NCI-H2196 treated with DMSO at 0.1 percent for 48 hours (cell line): ENCODE results near the gene EXOC1.
"Not testable (repeated sequence)": the region's sequence is repeated elsewhere in the genome, so short reads cannot be mapped to it uniquely, and the experiment has no call there.

ENCODE experiments used
- DNase-seq: peaks from one replicate; lab custom pipeline; 2025; ENCODE audit not compliant: unreplicated experiment; lab: John Stamatoyannopoulos, UW

EXOC1 gene

DNA sequence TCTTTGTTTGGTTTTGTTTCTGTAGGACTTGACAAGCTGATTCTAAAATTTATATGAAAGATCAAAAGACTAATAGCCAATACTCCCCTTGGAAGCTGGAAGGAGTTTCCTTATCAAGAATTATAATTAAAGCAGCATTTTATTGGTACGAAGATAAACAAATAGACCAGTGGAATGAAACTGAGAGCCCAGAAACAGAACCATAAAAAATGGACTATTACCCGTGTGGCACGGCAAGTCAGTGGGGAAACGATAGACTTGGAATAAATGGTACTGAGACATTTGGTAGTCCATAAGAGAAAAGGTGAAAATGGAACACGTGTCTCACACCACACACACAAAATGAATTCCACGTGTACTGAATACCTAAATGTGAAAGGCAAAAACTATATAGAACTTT, 52.9 kb downstream of the EXOC1 start:
- no peak for DNase-seq

DNA sequence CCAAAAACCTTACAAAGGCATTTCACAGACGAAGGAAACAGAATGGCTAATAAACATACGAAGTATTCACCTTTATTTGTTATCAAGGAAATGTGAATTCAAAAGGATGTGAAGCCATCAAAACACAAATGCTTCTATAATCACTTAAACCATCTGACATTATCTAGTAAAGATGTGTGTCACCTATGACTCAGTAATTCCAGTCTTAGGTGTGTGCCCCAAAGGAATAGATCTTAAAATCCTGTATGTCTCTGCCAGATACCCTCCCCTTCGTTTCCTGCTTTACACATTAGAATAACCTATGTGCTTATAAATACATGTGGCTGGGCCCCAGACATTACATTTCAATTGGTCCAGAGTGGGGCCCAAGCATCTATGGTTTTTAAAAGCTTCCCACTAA, 53.5 kb downstream of the EXOC1 start:
- no peak for DNase-seq

- DNase-seq = no peak
These were observed 54.0 kb downstream of the EXOC1 start for GRCh38 chr4:55907469-55907868.

- DNase-seq = no peak
These were observed 56.7 kb downstream of the EXOC1 start for GRCh38 chr4:55910140-55910539.

GRCh38 chr4:55912249-55912648, 58.8 kb downstream of the EXOC1 start:
- no peak for DNase-seq

GRCh38 chr4:55920571-55920970, 67.1 kb downstream of the EXOC1 start:
- no peak for DNase-seq

DNA sequence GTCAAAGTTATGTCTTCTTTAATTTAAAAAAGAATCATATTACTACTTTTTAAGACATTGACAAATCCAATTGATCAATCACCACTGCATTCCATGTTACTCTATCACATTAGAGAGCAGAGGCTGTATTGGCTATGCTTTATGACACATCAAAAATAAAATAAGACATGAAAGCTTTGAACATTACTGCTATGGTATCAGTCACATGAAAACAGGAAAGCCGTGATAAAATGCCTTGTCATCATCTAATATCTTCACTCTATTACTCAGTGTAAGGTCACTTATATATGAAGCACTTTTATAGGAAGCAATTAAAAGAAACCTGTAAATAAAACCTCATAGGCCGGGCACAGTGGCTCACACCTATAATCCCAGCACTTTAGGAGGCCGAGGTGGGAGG, 67.6 kb downstream of the EXOC1 start:
- no peak for DNase-seq

- DNase-seq = no peak
These were observed 71.8 kb downstream of the EXOC1 start for GRCh38 chr4:55925241-55925640.

- no peak for DNase-seq
These were observed 73.2 kb downstream of the EXOC1 start for GRCh38 chr4:55926610-55927009.

DNA sequence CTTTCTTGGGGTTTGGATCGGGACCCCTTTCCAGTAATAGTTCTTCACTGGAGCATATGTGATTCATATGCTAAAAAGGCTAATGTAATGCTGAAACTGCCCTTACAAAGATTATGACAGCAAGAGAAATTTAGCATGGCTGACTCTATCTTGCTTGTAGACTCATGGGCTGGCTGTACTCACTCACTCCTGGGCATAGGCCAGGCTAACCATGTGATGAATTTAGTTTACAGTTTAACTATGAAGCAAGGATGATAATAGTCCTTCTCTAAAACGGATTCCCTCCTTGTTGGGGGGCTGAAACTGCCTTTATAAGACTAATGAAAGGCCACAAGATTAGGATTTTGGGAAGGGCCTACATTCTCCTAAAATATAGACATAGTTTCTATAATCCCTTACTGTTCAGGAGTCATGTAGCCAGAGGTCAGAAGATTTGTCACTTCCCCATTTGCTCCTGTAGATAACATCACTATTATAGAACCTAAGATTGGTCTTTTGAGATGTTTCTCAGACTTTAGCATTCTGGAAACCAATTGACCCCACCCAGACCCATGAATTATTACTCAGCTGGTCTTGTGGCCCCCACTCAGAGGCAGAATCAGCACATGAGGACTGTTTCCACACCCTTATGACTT, 74.5 kb downstream of the EXOC1 start:
- DNase-seq = no peak

DNA sequence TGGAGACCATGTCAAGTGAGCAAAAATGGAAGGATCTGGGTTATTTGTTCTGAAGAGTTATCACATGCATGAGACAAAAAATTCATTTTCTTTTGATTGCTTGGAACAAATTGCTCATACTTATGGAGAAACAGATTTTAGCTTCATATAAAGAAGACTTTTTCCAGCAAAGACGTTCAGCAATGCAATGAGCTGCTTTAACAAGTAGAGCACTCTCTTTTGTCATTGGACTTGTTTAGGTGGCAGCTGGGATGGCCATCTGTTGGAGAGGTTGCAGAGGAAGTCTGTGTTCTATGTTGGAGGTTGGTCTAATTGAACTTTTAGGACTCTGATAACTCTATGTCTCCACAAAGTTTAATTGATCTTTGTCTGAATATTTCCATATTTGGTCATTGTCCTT, 75.4 kb downstream of the EXOC1 start:
- DNase-seq = no peak

DNA sequence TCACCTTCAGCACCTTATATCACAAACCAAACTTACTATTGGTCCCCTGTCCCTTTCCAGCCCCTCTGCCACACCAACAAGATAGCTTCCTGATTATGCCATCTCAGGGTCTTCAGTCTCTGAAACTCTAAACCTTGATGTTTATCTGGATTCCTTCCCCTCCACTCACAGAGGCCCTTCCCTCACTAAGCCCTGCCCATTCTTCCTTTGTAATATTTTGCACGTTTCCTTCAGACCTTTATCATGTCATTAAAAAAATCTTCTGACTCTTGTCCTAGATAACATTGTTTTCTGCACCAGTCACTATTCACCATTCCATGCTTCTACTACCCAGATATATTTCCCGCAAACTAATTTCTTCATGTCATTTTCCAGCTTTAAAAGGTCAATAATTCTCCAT, 77.6 kb downstream of the EXOC1 start:
- no peak for DNase-seq

- DNase-seq = no peak
These were observed 78.4 kb downstream of the EXOC1 start for GRCh38 chr4:55931833-55932232.

DNA sequence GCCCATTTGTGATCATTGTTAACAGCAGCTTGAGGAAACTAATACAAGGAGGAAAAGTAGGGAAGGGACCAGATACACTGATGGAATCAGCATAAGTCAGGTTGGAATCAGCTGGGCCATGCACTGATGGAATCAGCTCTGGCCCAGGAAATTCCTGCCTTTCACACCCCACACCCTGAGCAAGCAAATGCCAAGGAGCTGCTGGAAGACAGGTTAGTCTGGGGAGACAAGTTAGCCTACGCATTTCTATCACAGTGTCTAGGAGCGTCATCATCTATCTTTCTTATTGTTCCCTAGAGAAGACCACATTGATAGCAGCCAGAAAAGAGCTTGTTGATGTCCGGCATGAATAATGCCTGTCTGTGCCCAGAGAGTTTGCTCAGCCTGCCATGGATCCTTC, 79.1 kb downstream of the EXOC1 start:
- DNase-seq = no peak

- no peak for DNase-seq
These were observed 80.2 kb downstream of the EXOC1 start for GRCh38 chr4:55933611-55934010.

GRCh38 chr4:55935907-55936306, 82.5 kb downstream of the EXOC1 start:
- DNase-seq = not testable (repeated sequence)

DNA sequence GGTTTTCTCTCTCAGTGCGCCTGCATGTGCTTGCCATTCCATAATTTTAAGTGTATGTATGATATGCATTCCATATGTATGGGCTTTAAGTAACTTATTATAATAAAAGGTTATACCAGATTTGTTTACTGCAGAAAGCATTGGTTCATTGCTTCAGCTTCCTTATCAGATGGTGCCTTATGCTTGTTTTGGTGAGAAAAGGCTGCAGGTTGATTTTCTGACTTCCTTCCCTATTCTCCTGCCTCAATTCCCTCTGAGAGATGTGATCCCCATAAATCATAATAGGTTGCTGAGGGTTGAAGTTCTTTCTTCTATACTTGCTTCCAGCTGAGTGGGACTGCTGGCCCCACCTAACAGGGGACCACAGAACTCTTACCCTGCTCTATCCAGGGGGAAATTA, 85.0 kb downstream of the EXOC1 start:
- DNase-seq = no peak

DNA sequence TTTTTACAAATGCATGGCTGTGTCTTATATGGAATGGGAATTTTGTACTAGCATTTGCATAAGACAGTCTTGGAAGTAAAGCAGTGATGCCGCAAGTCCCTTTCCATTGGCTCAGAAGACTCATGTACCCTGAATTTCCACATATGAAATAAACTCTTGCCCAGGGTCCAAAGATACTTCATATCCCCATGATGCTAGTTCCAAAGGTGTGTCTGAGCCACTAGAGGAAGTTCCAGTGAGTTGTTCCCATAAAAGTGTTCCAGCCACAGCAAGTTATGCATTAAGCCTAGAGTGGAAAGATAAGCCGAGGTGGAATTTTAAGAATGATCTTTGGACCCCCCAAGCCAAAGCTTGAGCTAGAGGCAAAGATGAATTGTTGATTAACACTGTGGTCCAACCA, 86.0 kb downstream of the EXOC1 start:
- DNase-seq = no peak

DNA sequence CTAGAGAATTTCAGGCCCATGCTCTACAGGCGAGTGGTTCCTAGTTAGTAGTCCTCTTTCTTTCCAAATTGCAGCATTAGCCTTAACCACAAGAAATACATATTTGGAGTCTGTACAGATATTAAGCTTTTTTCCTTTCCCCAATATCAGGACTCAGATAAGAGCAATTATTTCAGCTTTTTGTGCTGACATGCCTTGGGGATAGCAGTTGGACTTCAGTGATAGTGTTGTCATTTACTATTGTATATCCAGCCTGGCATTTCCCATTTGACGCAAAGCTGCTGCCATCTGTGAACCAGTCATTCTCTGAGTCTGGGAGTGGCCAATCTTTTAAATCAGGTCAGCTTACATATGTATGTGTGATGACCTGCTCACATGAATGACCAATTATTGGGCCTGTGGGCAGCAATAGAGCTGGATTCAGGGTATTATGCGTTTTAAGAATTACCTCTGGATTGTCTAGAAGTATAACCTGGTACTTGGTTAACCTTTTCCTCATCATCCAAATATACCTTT, 88.5 kb downstream of the EXOC1 start:
- DNase-seq = no peak

DNA sequence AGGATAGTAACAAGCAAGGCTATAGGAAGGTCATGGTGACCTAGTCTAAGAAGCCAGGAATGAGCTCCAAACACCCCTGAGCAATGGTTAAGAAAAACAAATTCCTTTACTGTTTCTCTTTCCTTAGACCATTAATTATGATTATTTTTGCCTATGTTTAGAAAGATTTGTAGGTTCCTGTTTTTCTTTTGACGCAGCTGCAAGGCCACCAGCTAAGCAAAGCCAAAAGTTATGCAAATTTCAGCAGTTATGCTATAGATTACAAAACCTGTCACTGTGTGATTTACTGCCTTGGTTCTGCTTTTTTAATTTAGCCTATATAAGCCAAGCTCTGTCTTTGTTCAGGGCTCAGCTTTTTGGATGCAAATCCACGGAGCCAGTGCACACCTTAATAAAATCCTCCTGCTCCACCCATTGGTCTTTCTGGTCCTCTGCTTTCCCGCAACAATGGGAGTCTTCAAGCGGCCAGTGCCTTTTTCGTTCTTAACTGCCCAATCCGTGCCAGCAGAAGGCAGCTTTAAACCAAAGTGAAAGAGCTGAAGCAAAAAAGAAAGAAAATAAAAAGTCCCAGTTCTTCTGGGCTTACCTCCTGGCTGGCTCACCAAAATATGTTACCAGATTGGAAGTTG, 93.9 kb downstream of the EXOC1 start:
- no peak for DNase-seq

- DNase-seq = no peak
These were observed 94.7 kb downstream of the EXOC1 start for GRCh38 chr4:55947912-55948725.
